A204.1 (cell line): ENCODE results near the gene KCNJ12.
"Not testable (repeated sequence)": the region's sequence is repeated elsewhere in the genome, so short reads cannot be mapped to it uniquely, and the experiment has no call there.

ENCODE experiments used
- FAIRE-seq: peaks from 2 replicates; lab custom pipeline; 2012; peaks lifted over from hg19 to GRCh38; lab: Jason Lieb, UNC

The KCNJ12 gene

GRCh38 chr17:21387616-21388015 lies 11.5 kb downstream of the KCNJ12 start:
- FAIRE-seq, result no peak

DNA sequence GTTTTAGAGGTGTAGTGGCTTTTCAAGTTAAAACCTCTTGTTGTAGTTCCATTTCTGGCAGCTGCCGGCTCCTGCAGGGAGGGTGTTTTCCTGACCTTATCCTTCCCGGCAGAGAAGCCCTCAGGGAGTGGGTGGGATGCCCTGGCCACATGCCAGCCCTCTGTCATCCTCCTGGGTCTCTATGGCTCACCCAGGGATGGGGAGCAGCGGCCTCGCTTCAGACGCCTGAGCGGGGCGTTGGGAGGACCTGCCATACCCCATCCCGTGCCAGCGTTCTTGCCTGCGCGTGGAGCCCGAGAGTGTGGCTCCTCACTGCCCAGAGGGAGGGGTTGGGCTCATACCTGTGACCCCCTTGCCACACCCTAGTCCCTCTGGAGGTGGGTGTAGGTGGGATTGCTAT lies 11.9 kb downstream of the KCNJ12 start:
- FAIRE-seq, result no peak

- no peak for FAIRE-seq
Observed at GRCh38 chr17:21388944-21389343, 12.8 kb downstream of the KCNJ12 start.

DNA sequence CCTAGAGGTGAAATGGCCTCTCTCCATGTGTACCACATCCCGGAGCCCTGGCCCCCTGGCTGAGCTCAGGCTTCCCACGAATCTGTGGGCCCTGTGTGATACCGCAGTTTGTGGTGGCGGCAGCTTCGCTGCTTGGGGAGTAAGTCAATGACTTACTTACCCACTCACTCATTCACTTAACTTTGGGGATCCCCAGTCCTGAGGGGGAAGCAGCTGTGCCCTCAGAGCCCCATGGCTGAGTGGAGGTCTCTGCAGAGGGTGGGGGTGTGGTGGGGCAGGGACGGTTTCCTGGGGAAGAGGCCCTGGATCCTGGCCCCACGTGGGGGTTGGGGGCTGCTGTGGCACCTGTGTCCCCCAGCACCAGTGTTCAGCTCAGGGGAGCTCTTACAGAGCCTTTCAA lies 13.2 kb downstream of the KCNJ12 start:
- FAIRE-seq, result no peak

- FAIRE-seq, result no peak
Observed at GRCh38 chr17:21390294-21390693, 14.1 kb downstream of the KCNJ12 start.

DNA sequence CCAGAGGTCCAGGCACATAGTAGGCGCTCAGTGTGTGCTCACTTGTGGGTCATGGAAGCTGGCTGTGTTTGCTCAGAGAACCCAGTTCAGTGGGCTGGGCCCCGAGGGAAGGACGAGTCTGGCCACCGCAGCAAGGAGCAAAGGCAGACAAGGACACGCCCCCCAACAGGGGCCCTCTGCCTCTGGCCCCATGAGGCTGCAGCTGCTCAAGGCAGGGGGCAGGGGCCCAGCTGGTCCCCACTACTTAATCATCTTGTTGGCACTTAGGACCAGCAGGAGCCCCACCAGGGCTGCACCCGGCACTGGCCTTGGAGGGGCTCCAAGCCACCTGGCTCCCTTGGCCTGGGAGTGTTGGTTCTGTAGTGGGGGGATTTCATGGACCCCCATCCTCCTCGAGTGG lies 16.1 kb downstream of the KCNJ12 start:
- FAIRE-seq, result no peak

GRCh38 chr17:21394265-21394664 lies 18.1 kb downstream of the KCNJ12 start:
- no peak for FAIRE-seq

DNA sequence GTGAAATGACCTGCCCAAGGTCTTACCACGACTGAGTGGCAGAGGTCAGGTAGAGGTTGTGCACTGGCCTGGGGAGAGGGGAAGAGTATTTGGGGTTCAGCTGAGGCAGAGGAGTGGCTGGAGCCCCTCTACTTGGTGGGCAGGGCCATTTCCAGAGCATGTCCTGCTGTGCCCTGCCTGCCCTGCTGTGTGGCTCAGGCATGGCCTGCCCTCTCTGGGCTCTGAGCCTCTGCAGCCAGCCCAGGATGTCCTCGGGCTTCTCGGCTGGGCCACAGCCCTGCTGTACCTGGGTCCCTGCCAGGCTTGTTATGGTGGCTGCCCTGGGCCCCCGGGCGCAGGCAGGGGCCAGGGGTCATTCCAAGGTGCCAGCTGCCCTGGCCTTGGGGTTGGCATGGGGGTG lies 19.6 kb downstream of the KCNJ12 start:
- no peak for FAIRE-seq

DNA sequence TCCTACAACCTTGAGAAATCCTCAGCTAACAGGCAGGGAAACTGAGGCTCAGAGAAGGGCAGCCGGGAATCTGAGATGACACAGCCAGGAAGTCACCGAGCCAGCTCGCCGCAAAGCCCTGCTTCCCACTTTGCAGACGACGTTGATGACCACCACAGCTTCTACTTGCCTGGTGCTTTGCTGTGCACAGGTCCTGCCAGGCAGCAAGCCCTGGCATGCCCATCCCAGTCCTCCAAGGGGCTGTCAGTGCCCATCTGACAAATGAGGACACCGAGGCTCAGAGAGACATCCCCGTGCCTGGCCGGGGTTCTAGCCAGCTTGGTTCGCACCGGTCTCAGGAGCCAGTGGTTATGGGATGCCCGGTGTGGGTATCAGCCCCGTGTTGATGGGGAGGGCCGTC lies 20.1 kb downstream of the KCNJ12 start:
- FAIRE-seq, result no peak

- FAIRE-seq, result no peak
Observed at GRCh38 chr17:21397341-21398190, 21.4 kb downstream of the KCNJ12 start.

- no peak for FAIRE-seq
Observed at GRCh38 chr17:21399474-21400186, 23.5 kb downstream of the KCNJ12 start.

GRCh38 chr17:21400187-21400569 lies 24.0 kb downstream of the KCNJ12 start:
- not testable (repeated sequence) for FAIRE-seq

DNA sequence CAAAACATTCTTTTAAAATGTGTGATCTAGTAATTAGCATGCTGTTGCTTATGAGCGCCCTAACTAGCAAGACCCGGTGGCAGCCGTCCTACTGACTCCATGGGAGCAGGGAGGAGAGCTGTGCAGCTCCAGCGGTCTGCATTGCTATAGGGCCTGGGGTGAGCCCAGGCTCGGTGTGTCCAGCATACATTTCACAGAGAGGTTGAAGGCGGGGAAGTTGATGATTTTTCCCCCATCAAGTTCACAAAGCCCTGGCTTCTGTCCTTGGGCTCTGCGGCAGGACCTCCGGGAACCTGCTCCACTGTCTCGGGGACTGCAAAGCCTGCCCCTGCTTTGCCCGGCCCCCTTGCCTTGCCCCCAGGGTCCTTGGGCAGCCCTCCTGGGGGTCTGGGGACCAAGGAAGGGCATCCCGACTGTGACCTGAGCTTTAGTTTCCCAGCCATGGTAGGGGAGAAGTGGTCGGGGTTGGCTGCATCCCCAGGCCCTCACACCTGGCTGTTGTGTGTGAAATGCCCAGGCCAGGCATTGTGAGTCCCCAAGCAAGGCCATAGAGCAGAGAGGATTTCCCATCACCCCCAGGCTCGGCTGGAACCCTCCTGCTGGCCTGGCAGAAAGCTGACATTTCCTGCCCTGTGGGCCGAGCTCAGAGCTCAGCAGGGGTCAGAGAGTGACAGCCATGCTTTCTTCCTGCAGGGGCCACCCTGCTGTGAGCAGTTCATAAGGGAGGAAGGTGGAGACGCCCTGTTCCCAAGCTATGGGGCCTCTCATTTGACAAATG lies 24.8 kb downstream of the KCNJ12 start:
- no peak for FAIRE-seq

DNA sequence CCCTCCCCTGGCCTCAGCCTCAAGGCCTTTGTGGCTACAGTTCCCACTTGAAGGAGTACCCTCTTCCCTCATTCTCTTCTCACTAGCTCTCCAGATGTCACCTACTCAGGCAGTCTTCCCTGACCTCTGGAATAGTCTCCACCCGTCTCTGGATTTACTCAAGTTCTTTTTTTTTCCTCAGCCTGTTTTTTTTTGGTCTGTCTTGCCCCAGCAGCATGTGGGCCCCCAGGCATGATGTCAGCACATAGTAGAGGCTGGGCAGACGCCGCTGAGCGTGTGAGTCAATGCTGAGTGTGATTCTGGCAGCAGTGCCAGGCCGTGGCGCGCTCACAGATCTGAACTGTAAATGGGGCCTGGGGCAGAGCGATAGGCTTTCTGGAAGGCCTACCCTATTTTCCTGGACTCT lies 26.0 kb downstream of the KCNJ12 start:
- FAIRE-seq, result not testable (repeated sequence)

DNA sequence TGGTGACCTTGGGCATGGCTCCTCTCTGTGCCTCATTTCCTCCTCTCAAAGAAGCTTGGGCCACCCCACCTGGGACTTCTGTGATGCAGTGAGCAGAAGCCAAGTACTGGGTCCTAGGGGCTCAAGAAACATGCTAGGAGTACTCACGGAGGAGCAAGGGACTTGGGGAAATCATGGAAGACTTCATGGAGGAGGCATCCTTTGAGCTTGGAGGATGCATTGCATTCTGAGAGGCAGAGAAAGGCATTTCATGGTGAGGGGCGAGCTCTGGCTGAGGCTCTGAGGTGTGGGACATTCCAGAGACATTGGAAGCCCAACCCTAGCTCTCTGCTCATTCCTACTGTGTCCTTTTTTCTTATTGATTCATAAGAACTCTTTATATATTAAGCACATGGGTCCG lies 26.8 kb downstream of the KCNJ12 start:
- not testable (repeated sequence) for FAIRE-seq

DNA sequence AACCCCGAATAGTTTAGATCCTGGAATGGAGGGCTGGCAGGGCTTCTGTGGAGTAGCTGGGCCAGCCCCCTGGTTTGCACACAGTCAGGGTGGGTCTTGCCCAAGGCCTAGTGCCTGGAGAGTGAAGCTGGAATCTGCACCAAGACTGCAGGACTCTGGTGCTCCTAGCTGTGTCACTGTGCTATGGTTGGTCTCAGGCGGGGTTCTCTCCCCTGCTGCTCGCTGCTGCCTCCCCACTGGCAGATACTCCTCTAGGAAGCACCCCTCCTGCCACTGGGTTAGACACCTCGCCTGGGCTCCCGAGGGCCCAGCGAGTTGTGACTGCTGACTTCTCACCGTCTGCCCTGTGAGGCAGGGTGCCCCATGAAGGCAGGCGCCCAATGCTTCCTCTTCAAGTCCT lies 27.9 kb downstream of the KCNJ12 start:
- not testable (repeated sequence) for FAIRE-seq

DNA sequence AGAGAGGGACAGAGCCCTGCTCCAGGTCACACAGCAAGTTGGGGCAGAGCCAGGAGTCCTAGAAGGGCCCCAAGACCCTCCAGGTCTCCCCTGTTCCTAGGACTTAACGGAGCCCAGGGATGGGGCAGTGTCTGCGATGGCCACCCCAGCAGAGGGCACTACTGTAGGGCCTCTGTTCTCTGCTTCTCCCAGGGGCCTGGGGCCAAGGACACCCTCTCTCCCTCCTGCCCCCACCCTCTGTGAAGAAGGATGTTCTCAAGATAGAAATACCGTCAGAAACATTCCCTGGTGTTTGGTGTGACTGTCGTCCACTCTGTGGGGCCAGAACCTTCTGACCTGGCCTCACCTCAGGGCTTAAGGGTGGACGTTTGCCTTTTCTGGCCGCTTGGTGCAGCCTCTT lies 28.4 kb downstream of the KCNJ12 start:
- not testable (repeated sequence) for FAIRE-seq

GRCh38 chr17:21404956-21405731 lies 29.0 kb downstream of the KCNJ12 start:
- not testable (repeated sequence) for FAIRE-seq

DNA sequence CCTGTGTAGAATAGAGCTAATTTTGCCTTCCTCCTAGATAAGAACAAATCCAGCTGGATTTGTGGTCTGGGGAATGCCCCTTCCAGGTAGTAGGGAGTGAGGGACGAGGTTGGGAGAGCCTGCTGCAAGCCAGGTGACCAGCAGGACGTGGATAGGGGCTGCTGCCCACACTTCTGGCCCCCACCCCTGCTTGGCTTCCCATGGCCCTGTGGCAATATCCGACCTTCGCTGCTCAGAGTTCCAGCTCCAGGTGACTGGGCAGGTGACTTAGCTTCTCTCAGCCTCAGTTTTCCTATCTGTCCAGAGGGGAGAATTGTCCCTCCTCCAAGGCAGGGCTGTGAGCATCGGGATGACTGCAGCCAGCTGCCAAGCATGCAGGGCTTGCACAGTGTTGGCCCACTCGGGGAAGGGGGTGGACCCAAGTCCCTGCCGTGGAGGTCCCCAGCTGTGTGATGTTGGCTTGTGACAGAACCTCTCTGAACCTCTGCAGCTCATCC lies 29.8 kb downstream of the KCNJ12 start:
- FAIRE-seq, result not testable (repeated sequence)

DNA sequence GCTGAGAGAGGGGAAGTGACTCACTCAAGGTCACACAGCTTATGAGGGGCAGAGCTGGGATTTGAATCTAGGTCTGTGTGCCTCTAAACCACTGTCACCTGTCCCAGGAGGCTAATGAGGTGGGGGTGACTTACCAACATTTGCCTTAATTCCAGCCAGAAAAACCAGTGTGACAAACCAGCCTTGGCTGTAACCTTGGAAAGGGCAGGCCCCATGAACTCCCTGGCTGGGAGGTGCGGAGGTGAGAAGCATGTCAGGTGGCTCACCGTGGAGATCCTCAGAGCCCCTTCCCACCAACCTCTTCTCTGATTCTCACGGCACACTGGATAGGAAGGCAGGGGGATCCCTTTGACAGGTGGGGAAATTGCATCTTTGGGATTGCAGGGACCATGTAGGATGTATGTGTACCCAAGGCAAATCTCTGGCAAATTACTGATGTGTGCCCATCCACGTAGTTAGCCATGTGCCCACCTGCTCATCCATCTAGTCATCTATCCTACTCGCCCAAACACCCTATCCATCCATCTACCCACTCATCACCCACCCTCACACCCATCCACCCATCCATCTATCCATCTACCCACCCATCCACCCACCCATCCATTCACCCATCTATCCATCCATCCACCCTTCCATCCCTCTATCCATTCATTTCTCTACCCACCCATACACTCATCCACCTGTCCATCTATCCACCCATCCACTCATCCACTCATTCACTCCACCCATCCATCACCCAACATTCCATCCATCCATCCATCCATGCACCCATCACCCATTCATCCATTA lies 30.7 kb downstream of the KCNJ12 start:
- not testable (repeated sequence) for FAIRE-seq

- FAIRE-seq, result not testable (repeated sequence)
Observed at GRCh38 chr17:21407752-21408151, 31.6 kb downstream of the KCNJ12 start.
